ENCODE data around the gene HPN.
"Not testable (repeated sequence)": the region's sequence is repeated elsewhere in the genome, so short reads cannot be mapped to it uniquely, and the experiment has no call there.

HPN gene

GRCh38 chr19:35009424-35010415, 31.8 kb upstream of the HPN start:
- no peak for DNase-seq

- DNase-seq = no peak
These were observed 30.3 kb upstream of the HPN start for GRCh38 chr19:35011091-35011689.

- DNase-seq = no peak
These were observed 29.5 kb upstream of the HPN start for GRCh38 chr19:35011737-35012682.

- peak; percentile 92 for DNase-seq
These were observed 28.3 kb upstream of the HPN start for GRCh38 chr19:35013041-35013819.

- DNase-seq = peak; percentile 86
These were observed 27.4 kb upstream of the HPN start for GRCh38 chr19:35013820-35014754.

GRCh38 chr19:35014774-35015173, 26.7 kb upstream of the HPN start:
- not testable (repeated sequence) for DNase-seq

- DNase-seq = no peak
These were observed 26.1 kb upstream of the HPN start for GRCh38 chr19:35015270-35015953.

GRCh38 chr19:35015954-35016351, 25.6 kb upstream of the HPN start:
- DNase-seq = no peak

- no peak for DNase-seq
These were observed 24.0 kb upstream of the HPN start for GRCh38 chr19:35017507-35017906.

GRCh38 chr19:35018379-35018778, 23.1 kb upstream of the HPN start:
- DNase-seq = no peak

- no peak for DNase-seq
These were observed 22.4 kb upstream of the HPN start for GRCh38 chr19:35019144-35019543.

GRCh38 chr19:35021016-35021415, 20.5 kb upstream of the HPN start:
- no peak for DNase-seq

- no peak for DNase-seq
These were observed 19.9 kb upstream of the HPN start for GRCh38 chr19:35021596-35021995.

GRCh38 chr19:35022460-35022859, 19.1 kb upstream of the HPN start:
- no peak for DNase-seq

- DNase-seq = no peak
These were observed 18.1 kb upstream of the HPN start for GRCh38 chr19:35023428-35023827.

- DNase-seq = no peak
These were observed 17.4 kb upstream of the HPN start for GRCh38 chr19:35024095-35024494.

- no peak for DNase-seq
These were observed 15.6 kb upstream of the HPN start for GRCh38 chr19:35025969-35026368.

GRCh38 chr19:35026418-35026817, 15.1 kb upstream of the HPN start:
- DNase-seq = no peak

GRCh38 chr19:35027009-35027408, 14.5 kb upstream of the HPN start:
- no peak for DNase-seq

GRCh38 chr19:35027851-35028599, 13.5 kb upstream of the HPN start:
- DNase-seq = no peak

All from activated effector memory CD4-positive, alpha-beta T cell treated with anti-CD3 and anti-CD28 coated beads, Interleukin-2, amount 50 U/mL, for 16 hours (primary cell).